ENCODE measurements around the gene TICRR.

TICRR gene

GRCh38 chr15:89657686-89658200 lies 82.5 kb downstream of the TICRR start:
- DNase-seq = no peak

GRCh38 chr15:89659295-89659694 lies 84.0 kb downstream of the TICRR start:
- no peak for DNase-seq

DNA sequence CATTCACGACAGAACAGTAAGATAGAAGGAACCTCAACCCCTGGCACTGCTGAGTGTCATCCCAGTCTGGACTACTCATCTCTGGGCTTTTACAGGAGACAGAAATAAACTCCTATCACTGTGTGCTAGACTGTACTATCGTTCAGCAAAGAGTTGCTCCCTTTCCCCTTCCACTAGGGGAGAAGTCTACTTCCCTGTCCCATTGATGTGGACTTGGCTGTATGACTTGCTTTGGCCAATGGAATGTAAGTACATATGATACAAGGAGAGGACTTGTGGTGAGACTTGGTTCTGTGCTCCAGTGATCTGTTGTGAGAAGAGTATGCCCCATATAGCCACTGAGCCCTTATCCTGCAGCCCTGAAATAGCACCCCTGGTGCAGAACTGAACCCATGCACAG lies 85.3 kb downstream of the TICRR start:
- no peak for DNase-seq

GRCh38 chr15:89662893-89663626 lies 87.8 kb downstream of the TICRR start:
- no peak for DNase-seq

GRCh38 chr15:89664441-89665350 lies 89.4 kb downstream of the TICRR start:
- DNase-seq = no peak

- peak; percentile 5 for DNase-seq
Measured at GRCh38 chr15:89665449-89666181, 90.3 kb downstream of the TICRR start.

DNA sequence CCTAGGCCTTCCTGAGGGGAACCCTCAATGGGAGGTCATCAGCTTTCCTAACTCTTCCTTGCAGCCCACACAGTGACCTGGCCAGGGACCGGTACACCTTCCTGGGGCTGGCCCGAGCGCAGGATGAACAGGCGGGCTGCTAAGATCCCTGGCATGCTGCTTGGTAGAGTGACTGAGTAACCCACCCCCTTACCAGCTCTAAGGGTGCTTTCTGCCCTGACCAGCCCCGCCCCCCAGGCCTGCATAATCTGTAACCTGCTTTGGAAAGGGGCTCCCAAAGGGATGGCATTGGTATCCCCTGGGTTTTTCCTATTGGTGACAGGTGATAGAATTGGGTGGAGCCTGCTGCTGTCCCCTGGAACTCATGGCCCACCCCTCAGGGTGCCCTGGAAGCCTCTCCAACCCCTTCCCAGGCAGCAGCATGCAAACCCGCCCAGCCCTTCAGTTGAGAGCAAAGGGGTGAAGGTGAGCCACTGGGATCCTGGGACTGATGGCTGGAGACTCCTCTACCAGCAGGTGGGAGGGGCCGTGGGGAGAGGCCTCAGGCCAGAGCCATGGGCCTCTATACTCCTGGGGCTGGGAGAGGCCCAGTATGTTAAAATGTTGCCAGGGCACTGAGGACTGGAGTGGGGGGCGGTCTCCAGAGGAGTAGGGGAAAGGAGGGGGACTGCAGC lies 91.1 kb downstream of the TICRR start:
- no peak for DNase-seq

- DNase-seq = no peak
Measured at GRCh38 chr15:89666858-89667705, 91.8 kb downstream of the TICRR start.

GRCh38 chr15:89667706-89667960 lies 92.4 kb downstream of the TICRR start:
- DNase-seq = no peak

- DNase-seq = no peak
Measured at GRCh38 chr15:89668171-89668570, 92.9 kb downstream of the TICRR start.

DNA sequence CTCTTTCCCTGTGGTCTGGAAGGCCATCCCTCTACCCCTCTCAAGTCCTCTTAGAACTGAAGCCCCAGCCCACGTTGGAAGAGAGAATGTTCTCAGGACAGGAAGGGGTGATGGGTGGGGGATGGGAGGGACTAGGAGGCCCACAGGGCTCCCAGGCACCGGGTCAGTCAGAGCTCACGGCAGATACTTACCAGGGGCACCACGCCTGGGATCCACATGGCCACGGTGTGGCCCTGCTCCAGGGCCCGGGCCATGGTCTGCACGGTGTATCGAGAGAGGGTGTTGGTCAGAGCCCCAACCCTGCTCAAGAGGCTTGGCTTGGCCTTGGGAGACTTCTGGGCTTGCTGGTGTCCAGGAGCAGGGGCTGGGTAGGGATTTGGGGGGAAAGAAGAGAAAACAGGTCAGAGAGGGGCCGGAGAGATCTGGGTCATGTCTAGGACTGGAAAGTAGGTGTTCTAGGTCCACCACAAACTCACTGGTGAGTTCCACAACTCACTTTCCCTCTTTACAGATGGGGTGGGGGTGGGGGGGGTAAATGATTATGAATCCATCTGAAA lies 94.1 kb downstream of the TICRR start:
- DNase-seq = no peak

DNA sequence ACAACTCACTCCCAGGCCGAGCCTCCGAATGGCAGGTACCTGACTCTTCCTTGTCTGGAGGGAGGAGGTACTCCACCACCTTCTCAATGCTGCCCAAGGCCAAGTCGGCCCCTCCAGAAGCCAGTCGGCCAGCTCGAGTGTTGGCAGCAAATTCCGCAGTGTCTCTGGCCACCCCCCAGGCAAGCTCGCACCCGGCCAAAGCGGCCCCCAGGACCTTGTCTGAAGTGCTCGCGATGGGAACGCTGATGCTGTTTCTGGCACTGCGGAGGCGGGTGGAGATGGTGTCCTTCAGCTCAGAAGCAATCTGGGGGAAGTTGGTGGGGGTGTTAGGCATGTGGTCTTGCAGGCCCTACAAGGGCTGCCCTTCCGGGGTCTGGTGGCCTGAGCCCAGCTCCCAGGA lies 94.7 kb downstream of the TICRR start:
- DNase-seq = no peak

- DNase-seq = no peak
Measured at GRCh38 chr15:89670971-89671560, 95.8 kb downstream of the TICRR start.

DNA sequence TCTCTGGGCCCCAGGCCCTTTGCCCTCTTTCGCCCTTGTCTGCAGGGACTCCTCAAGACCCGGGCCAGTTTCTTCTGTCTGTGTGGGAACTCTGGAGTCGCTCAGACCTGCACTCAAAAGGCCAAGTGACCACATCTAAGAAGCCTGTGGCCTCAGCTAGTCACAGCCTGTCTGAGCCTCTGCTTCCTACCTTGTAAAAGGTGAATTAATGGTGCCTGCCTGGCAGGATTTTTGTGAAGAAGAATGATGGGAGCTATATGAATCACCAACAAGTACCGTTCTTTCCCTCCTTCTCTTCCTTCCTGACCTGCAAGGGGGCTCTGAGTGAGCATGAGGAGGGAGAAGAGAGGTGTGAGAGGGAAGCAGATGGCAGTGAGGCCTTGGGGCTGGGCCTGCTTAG lies 96.4 kb downstream of the TICRR start:
- no peak for DNase-seq

- DNase-seq = no peak
Measured at GRCh38 chr15:89672221-89673164, 97.2 kb downstream of the TICRR start.

DNA sequence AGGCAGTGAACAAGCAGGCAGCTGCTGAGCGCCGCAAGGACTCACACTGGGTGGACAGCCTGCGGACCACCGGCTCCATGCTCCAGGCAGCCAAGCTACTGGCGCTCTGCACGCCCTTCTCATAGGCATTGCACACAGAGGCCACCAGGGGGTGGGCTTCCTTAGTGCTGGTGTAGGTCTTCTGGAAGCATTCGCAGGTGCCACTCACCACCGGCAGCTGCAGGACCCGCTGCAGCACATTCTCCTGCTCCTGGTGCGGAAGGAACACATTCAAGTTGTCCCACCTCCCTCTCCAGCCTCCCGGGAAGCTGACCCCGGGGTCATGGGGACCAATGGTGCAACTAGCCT lies 97.9 kb downstream of the TICRR start:
- DNase-seq = no peak

DNA sequence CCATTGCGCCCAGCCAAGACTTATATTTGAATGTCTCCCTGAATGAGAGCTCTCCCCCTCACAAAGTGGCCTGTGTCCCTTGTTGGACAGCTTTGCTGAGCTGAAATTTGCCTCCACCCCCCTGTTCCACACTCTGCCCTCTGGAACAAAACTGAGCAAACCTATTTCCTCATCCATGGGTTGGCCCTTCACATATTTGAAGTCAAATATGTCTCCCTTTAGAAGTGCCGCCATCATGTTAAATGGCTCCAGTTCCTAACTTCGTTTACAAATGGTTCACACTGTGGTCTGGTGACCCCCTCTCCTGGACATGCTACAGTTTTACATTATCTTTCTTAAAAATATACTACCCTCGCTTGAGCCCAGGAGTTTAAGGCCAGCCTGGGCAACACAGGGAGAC lies 99.3 kb downstream of the TICRR start:
- DNase-seq = no peak

GRCh38 chr15:89675606-89676005 lies 100.3 kb downstream of the TICRR start:
- DNase-seq = no peak

DNA sequence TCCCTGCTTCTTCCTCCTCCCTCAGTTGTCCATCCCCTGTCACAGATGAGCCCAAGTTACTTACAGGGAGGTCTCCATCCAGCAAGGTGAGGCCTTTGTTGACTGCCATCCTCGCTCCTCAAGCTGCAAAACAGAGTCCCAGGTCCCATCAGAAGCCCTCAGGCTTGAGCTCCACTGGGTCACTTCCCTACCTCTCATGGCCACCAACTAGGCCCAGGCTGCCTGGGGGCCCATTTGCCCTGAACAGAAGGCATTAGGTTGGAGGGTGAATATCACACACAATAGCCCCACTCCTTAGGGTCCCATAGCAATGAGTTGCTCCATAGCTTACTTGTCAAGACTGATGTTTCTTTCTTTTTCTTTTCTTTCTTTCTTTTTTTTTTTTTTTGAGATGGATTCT lies 102.1 kb downstream of the TICRR start:
- DNase-seq = no peak
